ENCODE measurements around the gene GAK.

The GAK gene

DNA sequence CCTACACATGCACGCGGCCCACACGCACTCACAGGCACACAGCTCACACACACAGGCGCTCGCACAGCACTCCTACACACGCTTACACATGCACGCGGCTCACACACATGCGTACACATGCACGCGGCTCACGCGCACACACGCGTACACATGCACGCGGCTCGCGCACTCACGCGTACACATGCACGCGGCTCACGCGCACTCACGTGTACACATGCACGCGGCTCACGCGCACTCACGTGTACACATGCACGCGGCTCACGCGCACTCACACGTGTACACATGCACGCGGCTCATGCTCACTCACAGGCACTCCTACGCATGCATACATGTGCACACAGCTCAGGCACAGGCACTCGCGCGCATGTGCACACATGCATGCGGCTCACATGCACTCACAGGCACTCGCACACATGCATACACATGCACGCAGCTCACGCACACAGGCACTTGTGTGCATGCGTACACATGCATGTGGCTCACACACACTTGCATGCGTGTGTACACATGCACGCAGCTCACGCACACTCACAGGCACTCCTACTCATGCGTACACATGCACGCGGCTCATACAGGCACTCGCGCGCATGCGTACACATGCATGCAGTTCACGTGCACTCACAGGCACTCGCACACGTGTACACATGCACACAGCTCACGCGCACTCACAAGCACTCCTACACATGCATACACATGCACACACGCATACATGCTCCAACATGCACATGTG is 44.9 kb downstream of the GAK start:
- no peak for DNase-seq

DNA sequence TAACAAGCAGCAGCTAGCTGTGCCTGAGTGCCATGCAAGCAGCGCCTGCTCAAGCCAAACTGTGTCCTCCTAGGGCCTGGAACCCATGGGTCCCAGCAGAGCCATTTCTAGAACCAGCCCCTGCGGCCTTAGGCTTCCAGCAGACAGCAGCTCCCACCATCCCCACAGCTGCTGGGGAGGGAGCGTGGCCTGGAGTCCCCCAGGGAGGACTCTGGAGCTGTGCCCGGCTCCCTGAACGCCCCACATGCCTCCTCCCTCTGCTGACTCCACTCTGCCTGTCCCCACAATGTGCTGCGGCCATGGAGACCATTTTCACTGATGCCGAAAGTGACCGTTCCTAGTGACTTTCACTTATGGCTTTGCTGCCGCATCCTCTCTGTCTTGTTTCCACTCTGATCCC is 45.9 kb downstream of the GAK start:
- no peak for DNase-seq

DNA sequence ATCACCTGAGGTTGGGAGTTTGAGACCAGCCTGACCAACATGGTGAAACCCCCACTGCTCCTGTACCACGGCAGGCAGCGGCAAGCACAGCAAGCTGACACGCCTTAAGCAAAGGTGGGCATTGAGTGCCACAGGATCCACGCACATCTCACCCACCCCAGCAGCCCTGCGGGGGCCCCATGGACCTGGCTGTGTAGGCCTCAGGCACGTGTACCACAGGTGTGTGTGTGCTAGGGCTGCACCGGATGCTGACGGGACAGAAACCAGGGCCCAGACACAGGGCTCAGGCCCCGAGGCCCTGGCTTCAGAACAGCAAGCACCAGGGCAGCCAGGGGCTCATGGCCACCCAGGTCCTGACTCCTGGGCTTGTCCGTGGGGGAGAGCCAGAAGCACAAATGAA is 46.8 kb downstream of the GAK start:
- DNase-seq = no peak

DNA sequence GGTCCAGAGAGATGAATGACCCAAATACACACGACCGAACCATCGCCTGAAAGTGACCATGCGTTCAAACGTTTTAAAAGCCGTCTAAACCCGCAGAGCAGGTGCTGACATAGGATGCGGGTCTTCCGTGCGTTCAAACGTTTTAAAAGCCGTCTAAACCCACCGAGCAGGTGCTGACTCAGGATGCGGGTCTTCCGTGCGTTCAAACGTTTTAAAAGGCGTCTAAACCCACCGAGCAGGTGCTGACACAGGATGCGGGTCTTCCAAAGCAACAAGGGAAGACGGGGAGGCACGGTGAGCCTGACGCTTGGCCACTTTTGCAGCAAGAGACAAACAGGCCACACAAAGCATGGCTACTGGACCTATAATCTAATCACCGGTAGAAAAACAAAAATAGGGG is 47.2 kb downstream of the GAK start:
- DNase-seq = no peak

DNA sequence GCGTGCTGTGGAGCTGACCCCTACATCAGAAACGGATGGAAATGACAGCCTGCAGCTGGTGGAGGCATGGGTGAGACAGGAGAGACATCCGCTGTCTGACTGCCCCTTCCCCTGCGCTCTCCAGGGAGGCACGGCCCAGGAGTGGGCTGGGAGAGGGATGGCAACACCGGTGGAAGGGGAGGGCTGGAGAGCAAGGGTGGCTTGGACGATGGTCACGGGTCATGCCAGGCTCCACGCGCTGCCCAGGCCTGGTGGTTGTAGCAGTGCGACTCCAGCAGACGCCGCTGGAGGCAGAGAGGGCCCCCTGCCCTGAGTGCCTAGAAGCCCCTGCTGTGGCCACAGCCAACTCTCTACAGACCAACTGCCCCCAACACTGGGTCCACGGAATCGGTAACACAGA is 47.9 kb downstream of the GAK start:
- DNase-seq = no peak

DNA sequence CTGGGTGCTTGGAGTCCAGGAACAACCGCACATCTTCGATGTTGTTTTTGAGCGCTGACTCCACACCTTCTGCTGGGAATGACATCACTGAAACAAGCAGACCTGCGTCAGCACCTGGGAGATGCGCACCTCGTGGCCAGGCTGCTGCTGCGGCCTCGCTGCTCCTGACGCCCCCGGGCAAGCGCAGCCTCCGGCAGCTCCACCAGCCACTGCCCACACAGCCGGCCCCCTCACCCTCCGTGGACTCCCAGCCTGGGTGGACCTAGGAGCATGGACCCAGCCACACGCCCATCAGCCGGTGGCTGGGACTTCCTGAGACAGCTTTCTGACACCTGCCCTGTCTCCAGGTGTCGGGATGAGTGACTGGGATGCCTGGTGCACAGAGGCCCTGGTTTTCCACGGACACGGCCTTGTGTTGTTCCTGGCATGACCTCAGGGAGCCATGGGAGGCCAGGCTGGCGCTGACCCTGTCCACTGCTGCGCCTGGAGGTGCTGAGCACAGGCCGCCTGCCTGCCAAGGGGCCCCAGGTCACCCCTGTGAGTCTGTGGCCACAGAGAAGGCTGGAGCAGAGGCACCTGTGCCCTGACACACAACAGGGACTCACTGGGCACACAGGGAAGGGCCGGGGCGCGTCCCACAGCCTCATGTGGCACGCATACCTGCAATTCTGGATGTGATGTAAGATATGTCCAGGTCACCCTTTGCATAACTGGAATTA is 48.6 kb downstream of the GAK start:
- no peak for DNase-seq

DNA sequence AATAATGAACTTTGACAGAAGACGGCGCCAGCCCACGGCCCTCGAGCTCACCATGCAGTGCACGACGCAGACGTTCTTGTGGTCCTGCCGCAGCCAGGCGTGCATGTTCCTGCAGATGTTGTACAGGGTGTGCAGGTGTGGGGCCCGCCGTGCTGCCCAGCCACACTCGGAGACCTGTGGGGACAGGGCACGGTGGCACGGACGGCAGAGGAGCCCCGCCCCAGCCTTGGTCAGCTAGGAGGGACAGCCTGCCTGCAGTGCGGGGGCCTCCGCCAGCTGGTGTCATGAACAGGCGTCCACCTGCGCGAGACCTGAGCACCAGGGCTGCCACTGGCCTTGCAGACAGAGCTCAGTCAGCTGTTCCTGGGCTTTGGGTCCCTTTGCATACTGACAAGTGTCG is 49.5 kb downstream of the GAK start:
- no peak for DNase-seq

DNA sequence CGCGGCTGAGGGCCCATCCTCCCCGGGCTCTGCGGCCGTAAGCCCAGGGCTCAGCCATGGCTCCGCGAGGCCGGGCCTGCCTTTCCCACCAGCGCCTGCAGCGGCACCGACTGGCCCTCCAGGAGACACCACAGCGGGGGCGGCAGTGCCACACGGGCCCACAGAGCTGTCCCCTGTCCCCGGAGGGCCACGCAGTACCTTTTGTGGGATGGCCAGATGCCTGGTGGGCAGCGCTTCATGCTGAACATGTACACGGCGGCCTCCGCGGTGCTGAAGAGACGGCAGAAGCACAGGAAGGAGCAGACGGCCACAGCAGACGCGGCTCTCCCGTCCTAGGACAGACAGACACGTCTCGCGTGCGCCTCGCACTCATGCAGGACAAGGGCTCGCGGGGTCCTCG is 50.4 kb downstream of the GAK start:
- no peak for DNase-seq

DNA sequence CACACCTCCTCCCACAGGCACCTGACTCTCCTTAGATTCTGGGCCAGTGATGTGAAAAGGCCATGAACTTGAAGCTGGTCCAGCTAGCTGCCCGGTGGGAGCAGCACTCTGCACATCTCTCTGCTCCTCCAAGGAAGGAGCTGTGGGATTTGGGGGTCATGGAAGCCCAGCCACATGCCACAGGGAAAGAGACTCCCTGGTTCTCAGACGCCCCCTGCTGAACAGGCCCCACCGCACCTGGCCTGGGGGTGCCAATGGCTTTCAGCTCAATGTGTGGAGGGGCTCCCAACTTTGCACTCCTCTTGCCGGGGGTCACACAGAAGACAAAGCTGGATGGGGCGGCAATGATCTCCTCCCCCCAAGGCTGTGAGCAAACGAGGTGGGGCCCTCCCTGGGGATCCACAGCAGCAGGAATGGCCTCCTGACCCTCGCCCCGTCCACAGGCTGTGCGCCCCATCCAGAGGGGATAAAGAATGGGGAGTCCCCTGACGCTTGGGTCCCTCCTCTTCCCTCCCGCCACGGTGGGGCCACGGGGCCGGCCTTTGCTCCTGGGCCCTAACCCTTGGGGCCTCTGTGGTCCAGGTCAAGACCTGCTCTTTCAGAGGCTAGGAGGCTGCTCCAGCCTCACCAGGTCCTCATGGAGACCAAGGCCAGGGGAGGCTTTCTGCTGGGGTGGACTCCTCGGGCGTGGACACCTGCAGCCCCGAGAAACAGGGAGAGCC is 51.3 kb downstream of the GAK start:
- no peak for DNase-seq

DNA sequence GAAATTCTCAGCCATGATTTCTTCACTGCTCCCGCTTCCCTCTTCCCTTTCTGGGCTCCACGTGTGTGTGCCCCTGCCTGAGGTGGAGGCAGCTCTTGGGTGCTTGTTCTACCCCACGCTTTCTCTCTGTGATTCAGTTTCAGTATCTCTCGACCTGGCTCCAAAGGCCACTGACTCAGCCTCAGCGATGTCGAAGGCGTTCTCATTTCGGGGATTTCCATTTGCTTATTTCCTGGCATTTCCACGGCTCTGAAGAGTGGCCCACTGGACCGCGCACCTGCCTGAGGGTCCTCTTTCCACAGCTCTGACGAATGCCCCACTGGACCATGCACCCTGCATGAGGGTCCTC is 52.4 kb downstream of the GAK start:
- DNase-seq = peak; percentile 30

DNA sequence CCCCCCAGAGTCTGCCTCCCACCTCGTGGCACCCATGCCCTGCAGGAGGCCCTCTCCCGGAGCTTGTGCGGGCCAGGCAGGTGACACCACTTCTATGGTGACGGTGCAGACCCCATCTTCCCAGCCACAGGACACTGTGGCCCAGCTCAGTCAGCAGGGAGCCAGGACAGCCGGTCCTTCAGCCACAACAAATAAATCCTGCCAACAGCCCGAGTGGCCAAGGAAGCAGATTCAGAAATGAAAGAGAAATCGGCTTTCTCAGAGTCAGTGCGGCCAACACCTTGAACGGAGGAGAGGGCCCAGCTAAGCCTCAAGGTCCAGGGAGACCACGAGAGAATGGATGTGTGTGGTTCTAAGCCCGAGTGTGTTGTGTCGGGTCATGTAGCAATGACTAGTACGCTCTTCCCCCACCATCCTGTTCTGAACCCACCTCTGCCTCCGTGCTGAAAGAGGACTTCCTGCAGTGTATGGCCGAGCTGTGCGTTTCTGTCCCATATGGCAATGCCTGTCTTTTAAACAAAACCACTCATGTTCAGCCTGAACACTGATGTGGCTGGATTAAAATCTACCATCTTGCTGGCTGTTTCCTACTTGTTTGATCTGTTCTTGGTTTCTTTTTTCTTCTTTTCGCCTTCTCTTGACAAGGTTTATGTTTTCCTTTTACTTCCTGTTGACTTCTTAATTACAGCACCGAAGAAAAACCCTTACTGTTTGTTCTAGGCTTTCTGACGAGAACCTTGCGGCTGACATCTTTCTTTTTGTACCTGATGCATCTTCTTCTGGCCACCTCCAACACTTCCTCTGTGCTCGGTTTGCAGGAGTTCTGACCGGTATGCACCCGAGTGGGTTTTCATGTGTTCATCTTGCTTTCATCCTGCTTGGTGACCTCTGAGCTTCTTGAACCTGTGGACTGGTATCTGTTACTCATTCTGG is 53.1 kb downstream of the GAK start:
- peak; percentile 57 for DNase-seq

DNA sequence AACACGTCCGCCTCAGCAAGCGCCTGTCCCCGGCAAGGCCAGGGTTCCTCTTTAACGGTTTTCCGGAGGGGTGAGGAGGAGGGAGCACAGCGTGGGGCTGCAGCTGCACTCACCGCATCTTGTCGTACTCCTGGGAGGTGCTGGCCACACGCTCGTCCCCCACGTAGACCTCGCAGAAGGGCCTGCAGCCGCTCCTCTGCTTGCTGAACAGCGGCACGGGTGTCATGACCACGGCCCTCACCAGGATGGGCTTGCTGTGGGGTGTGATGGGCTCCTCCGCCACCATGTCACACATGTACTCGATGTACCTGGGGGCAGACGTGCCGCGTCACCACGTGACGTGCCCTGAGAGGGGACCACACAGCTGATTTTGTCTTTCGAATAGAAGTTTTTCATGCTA is 54.6 kb downstream of the GAK start:
- no peak for DNase-seq

DNA sequence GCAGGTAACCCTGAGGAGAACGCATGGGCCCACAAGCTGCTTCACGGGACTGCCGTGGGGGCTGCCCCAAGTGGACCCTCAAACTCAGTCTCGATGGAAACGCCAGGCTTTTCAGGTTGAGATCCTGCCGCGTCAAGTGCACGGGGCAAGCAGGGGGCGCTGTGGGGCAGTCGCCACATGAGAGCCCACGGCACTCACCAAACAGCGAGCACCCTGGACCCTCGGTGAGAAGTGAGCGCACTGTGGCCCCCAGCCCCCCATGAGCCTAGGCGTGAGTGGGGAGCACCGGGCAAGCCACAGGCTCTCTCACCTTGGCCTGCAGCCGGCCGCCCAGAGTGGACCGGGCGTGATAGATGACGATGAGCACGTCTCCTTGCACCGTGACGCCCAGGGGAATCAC is 55.3 kb downstream of the GAK start:
- no peak for DNase-seq

DNA sequence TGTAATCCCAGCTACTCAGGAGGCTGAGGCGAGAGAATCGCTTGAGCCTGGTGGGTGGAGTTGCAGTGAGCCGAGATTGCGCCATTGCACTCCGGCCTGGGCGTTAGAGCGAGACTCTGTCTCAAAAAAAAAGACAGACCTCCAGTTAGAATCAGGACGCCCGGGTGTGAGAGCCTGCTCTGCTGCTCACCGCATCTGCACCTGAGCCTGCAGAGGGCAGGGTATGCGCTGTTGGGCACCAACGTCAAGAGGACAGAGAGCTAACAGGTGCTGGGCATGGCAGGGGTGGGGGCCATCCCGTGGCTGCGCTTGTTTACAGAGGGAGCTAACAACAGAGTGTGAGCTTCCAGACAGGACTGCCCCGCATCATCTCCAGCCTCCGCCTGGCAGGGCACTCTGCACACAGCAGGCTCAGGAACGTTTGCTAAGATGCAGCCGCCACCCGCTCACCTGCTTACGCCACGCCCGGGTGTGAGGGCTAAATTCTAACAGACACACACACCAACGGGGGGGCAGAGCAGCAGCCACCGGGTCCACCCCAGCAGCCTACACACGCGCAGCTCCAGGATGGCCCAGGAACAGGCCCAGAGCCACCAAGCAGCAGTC is 56.2 kb downstream of the GAK start:
- no peak for DNase-seq

DNA sequence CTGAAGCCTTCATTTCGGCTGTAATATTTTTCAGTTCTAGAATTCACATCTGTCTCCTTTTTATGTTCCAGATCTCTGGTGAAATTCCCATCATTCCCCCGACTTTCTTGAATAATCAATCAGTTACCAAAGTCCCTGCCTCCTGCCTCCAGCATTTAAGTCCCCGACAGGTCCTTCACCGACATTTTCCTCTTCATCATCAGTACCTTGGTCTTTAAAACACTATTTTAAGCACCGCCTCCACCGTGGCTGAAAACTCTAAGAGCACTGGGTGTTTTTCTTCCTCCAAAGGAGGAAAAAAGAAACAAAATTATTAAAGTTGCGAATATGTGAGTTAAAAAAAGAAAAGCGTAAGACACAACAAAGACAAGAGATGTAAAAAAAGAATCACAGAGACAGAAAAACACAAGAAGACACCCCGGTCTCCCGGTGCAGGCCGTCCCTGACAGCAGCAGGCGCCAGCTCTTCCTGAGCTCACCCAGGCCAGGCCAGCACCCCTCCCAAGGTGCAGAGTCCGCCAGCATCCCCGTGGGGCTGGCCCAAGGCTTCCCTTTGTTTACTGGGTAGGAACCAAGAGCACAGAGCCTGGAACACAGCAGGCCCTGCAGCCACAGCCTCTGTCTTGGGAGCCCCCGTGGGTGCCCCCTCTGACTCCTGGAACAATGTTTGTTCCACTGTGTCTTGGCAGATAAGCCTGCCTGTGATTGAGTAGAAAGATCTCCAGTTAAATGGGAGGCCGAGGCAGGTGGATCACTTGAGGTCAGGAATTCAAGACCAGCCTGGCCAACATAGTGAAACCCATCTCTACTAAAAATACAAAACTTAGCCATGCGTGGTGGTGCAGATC is 56.9 kb downstream of the GAK start:
- no peak for DNase-seq

DNA sequence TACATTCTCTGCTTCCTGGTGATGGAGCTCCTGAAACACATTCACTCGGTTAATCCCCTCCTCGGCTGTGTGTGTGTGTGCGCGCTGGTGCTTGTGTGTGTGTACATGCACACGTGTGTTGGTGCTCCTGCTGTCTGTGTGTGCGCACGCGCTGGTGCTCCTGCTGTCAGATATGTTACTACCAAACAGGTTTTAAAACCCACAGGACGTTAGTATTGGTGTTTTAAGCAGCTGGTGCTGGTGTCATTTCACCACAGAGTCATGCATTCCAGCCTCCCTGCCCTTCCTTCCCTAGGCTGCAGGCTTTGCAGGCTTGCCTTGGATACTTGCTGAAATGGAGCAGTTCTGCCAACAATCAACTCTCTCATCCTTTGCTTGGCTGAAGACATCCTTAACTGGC is 58.1 kb downstream of the GAK start:
- no peak for DNase-seq

DNA sequence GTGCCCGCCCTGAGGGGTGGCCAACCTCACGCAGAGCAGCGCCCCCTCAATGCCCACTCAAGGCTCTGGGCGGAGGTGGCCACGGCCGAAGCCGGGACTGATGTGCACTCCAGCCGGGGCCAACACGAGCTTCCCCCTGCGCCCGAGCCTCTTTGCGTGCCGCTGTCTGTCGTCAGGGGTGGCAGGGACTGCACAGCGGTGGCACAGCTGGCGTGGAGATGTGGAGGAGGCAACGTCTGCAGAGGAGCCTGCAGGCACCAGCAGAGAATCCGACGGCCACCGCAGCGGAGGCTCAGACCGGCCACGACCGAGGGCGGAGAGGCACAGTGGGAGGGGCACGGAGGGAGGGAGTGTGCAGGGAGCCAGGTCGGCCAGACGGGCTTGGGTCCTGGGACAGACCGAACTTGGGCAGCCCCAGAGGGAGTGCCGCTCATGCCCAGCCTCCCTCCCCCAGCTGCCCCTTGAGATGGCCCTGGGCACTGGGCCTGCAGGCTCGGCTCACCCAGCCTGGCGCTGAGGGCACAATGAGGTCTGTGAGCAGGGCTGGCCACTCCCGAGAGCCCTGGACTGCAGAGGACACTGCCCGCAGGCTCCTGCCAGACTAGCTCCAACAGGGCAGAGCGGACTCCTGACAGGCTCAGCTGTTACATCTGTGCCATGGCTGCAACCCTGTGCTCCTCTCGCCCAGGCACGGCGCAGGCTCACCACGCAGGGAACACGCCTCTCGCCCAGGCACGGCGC is 59.7 kb downstream of the GAK start:
- no peak for DNase-seq

DNA sequence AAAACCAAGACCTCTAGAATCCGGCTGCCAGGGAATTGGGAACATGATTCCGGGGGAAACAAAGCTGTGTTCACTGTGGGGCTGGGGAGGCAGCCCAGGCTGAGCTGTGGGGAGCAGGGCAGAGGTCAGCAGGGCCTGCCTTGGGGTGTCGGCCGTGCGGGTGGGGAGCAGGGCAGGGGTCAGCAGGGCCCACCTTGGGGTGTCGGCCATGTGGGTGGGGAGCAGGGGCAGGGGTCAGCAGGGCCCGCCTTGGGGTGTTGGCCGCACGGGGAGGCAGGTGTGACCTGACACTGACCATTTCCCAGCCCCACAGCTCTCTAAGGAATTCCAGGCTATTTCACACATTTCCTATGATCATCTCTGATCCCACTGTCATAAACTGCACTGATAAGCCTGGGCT is 60.6 kb downstream of the GAK start:
- no peak for DNase-seq

DNA sequence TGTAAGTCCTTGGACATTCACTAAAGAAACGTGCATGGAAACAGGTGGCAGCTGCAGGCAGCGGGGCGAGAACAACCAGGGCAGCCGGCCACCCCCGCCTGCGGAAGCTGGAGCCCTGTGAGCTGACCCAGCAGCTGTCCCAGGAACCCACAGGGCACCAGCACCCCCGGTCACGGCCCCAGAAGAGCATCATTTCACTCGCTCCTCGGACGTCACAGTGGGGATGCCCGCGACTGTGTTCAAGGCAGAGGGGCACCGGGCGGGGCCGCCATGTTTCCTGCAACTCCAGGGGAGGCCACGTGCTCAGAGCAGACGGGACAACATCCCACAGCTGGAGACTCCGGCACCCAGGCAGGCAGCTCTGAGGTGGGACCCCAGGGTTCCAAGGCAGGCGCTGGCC is 61.2 kb downstream of the GAK start:
- DNase-seq = no peak

DNA sequence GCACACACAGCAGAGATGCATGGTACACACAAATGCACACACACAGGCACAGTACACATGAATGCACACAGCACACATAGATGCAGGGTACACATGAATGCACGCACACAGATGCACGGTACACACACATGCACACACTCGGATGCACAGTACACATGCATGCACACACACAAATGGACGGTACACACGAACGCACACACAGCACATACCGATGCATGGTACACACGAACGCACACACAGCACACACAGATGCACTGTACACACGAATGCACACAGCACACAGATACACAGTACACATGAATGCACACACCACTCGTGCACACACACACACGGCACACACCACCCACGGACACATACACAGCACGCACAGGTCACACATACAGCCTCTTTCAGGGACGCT is 62.3 kb downstream of the GAK start:
- no peak for DNase-seq

DNA sequence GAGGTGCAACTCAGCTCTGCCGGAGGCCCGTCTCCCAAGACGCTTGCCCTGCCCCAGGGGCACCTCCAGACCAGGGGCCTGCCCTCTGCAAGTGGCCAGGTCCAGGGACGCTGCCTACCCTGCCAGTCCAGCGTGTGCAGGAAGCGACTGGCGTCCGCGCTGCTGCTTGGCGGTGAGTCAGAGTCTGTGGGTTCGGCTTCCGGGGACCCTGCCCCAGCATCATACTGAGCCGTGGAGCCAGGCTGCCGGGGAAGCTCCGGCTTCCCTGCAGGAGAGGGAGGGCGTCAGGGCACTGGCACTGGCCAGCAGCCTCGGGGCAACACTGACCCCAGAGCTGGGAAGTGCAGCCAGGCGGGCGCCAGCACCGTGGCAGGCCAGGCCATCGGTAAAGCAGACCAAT is 63.7 kb downstream of the GAK start:
- DNase-seq = no peak

Measured in activated gamma-delta T cell treated with Interleukin-2 at 50 U/mL for 16 hours (primary cell).